NCI-H2107 (cell line): ENCODE measurements around the gene COG2.
"Not testable (repeated sequence)": the region's sequence is repeated elsewhere in the genome, so short reads cannot be mapped to it uniquely, and the experiment has no call there.

Source experiments
- DNase-seq: peaks from one replicate; lab custom pipeline; 2025; lab: John Stamatoyannopoulos, UW

The COG2 gene

DNA sequence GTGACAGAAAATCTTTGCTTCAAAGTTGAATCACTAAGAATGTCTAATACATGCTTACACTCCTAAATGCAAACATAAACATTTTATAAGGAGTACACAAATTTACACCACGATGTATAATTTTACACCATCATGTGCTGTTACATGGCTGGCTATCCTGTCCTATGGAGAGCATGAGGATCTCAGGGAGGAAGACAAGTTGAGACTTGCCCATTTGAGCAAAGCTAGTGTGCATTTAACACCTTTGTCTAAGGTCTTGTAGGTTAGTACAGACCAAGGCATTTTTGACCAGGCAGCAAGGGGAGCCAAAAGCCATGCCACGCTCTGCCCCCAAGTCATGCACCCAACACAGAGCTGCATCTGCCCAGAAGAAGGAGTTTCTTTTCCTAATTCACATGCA is 14.5 kb upstream of the COG2 start:
- DNase-seq: no peak

DNA sequence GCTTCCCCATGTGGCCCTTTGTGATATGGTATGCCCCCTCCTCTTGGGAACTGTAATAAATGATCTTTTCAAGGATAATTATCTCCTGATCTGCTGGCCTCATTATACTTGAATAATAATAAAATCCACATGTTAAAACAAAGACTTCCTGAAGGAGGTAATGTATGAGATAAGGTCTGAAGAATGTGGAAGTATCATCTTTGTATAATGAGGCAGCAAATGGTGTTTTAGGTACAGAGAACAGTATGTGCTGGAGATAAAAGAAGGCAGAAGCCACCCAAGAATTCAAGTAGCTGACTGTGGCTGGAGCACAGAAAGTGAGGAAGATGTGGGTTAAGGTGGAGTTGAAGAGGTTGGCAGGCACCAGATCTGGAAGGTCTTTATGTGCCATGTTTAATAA is 12.8 kb upstream of the COG2 start:
- DNase-seq: no peak

DNA sequence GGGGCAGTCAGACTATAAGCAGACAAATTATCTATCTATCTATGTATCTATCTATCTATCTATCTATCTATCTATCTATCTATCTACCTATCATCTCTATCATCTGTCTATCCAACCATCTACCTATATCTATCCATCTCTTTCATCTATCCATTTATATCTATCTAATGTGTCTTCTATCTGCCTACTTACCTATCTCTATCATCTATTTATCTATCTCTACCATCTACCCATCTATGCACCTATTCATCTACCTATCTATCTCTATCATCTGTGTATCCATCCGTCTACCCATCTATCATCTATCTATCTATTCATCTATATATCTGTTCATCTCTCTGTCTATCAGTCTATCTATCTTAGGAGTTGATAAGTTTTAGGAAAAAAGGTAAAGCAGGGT is 10.8 kb upstream of the COG2 start:
- no peak for DNase-seq

DNA sequence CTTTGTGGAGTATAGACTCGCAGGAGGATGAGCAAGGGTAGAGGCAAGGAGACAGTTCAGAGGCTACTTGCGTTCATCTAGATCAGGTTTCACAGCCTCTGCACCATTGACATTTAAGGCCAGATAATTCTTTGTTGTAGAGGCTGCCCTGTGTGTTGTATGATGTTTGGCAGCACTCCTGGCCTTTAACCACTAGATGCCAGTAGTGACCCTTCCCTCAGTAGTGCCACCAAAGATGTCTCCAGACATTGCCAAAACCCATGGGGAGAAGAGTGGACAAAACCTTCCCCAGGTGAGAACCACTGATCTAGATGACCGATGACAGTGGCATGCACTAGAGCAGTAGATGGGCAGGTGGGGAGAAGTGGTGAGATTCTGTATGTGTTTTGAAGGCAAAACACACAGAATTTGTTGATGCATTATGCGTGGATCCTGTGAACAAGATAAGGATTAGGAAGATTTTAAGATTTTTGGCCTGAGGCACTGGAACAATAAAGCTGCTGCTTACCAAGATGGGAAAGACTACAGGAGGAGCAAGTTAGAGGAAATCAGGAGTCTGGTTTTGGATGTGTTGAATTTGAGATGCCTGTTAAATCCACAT is 9.9 kb upstream of the COG2 start:
- peak; percentile 24 for DNase-seq

DNA sequence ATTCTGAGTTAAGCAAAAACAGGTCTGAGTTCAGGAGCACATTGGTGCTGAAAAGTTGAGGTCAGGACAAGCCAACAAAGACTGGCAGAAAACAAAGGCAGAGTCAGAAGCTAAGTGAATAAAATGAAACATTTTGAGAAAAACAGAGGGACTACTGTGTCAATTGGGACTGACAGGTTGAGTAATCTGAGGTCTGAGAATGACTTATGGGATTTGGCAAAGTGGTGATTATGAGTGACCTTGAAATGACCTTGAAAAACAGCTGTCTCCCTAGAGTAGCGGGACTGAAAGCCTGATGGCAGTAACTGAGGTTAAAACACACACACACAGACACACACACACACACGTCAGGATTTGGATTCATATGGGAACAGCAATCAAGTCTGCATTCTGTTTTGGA is 8.8 kb upstream of the COG2 start:
- DNase-seq: no peak

DNA sequence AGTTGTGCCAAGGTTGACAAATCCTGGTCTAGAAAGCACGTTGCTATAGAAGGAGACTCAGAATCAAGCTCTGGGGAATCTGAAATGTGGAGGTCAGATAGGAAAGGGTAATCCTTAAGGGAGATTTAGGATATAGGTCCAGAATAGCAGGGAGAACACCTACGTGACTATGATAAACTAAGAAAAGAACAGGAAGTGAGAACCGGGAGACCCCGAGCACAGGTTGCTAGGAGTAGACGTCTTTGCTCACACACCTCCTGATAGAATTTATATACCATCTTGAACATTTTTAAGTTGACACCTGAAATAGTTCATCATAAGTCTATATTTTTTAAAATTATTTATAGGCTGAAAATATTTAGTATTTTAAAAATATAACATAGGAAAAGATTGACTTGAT is 7.9 kb upstream of the COG2 start:
- no peak for DNase-seq

DNA sequence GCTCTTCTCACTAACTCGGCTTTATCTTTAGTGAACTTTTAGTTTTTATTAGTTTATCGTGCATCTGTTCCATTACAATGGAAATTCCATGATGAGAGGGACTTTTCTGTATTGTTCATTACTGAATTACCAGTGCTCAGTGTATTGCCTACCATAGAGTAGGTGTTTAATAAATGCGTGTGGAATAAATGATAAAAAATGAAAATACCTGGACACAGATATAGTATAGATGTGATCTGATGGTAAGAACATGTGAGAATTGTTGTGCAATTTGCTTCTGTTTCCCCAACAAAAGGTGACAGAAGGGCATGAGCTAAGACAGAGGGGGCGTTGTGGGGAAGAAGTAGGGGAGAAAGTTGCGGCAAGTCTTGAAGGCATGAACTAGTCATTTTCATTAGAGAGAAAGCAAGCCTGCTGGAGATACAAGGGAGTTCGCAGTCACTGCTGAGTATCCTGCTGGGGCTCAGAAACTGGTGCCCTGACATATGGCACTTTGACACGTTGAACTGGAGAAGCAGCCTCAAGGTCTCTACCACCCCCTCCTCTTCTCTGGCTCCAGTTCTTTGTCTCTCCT is 5.6 kb upstream of the COG2 start:
- no peak for DNase-seq

DNA sequence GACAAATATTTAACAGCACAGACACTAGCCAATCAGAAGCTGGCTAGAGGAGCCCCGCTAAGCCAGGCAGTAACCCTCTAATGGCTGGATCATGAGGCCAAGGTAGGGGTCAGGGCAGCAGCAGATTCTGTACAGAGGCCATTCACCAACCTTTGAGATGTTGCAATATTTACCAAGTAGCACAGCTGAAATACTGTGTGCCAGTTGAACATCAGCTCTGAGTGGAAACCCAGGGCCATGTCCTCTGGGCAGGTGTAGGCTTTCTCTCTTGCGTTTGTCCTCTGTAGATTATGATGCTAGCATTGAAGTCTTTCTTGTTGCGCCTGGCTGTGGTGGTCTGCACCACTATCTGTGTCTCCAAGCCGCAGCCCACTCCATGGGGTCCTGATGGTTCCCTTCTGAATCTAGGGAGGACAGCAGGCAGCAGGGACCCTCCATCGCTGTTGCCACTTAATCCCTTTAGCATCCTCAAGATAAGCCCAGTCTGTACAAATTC is 2.5 kb upstream of the COG2 start:
- no peak for DNase-seq

DNA sequence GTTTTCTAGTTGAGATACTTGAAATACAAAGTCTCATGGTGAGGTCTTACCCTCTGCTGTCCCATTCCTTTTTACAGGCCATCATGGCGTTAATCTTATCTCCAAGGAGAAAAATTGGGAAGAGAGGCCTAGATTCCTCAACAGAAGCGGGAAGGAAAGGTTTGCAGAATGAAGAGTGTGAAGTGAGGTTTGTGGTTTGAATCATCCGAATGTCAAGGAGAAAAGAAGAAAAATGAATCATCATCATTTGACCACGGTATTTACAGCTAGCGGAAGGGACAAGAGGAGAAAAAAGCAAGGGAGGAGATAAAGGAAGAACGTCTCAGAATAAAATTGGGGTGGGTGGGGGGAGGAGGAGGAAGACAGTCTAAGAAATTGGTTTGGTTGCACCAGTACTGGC is 935 bp upstream of the COG2 start:
- DNase-seq: no peak

DNA sequence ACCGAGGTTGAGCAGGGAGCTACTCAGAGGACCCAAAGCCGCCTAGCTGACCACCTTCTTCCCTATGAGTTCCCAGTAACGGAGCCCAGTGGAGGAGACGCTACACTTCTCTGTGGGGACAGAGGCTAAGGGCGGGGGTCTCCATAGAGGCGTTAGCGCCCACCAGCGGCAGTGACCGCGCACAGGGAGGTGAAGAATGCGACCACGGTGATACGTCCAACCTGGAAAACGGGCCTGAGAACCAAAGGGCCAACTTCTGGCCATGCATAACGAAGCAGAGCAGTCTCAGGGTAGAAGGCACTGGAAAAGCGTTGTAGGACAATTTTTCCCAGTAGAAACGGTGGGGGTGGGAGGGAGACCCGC is 400 bp upstream of the COG2 start:
- DNase-seq: no peak

DNA sequence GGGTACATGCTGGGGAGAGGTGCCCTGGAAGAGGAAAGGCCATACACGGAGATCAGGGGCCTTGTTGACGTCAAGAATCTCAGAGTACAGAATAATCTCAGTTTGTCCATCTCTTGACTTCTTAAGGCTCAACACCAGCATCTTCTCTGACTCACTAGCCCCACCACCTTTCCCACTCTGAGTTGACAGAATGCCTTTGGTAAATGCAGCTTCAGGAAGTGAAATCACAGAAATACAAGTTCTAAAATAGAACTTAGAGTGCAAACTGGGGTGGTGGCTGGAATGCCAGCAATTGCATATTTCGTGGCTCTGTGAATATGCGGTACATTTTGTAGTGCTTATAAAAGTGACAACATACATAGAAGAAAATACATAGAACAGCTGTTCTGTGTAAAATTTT is 1.6 kb downstream of the COG2 start:
- DNase-seq: no peak

DNA sequence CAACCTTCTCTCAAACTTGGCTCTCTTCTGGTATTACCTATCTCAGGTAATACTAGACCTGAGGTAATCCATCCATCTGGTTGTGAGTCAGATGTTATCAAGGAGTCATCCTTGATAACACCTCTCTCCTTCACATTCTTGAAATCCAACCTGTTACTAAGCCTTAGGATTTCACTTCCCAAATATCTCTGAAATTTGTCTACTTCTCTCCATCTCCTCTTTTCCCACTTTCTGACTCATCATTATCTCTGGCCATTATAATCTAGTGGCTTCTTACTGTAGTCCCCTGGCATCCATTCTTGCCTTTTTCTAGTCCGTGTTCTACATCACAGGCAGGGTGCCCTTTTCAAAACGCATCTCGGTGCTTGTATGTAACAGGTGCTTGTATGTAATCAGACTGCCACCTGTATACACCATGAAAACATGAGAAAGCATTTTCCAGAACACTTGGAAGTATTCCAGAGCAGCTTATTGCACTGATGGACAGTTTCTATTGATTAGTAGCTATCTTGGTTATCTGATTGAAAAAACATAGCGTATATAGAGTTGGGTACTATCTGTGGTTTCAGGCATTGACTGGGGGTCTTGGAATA is 4.5 kb downstream of the COG2 start:
- DNase-seq: no peak

DNA sequence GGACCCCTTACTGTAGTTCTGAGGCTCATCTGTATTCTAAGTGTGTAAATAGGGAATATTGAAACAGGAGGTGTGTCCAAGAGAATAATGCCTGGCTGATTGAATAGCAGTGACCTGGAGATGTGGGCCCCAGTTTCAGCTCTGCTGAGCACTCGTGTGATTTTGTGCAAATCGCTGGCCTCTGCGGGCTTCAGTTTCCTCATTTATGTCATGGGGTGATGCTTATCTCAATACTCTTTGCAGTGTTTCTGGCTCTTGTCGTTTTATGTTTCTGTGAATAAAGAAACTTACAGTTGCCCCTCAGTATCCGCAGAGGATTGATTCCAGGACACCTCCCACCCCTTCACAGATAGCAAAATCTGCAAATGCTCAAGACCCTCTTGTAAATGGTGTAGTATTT is 5.0 kb downstream of the COG2 start:
- DNase-seq: no peak

DNA sequence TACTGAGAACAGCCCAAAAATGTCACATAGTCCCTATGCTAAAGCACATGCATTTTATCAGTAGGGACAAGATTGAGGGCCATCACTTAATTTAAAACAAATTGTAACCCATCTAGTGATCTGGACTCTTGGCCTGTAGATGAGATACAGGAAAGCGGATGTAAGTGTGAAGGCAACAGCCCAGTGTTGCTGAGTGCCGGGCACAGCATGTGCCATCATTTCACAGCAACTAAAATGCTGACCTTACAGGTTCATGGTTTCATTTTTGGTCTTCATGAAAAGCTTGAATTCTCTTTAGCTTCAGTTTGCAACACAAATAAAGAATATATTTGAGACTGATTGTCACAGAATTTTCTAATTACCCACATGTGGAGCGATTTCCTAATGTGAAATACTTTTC is 5.8 kb downstream of the COG2 start:
- no peak for DNase-seq

DNA sequence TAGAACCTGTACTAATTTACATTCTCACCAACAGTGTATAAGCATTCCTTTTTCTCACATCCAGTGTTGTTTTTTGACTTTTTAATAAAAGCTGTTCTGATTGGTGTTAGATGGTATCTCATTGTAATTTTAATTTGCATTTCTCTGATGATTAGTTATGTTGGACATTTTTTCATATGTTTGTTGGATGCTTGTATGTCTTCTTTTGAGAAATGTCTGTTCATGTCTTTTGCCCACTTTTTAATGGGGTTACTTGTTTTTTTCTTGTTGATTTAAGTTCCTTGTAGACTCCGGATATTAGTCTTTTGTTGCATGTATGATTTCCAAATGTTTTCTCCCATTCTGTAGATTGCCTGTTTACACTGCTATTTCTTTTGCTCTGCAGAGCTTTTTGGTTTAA is 8.0 kb downstream of the COG2 start:
- DNase-seq: no peak

DNA sequence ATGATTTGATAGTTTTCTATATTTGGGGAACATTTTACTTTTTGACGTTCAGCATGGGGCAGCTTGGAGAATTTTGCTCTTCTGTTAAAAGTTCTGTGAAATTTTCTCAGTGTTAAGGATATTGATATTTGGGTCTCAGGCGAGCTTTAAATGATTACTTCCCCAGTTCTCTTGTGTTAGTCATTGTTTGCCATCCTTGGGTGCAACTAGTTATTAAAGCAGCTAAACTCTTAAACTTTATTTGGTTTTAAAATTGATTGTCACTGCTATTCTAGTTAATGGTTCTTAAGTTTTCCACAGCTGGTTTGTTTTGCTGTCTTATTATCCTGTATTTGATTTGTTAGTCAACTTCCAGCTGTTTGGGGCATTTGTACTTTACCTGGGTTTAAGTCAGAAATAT is 9.0 kb downstream of the COG2 start:
- no peak for DNase-seq

DNA sequence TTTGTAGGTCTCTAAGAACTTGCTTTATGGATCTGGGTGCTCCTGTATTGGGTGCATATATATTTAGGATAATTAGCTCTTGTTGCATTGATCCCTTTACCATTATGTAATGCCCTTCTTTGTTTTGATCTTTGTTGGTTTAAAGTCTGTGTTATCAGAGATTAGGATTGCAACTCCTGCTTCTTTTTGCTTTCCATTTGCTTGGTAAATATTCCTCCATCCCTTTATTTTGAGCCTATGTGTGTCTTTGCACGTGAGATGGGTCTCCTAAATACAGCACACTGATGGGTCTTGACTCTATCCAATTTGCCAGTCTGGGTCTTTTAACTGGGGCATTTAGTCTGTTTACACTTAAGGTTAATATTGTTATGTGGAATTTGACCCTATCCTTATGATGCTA is 14.4 kb downstream of the COG2 start:
- DNase-seq: not testable (repeated sequence)

DNA sequence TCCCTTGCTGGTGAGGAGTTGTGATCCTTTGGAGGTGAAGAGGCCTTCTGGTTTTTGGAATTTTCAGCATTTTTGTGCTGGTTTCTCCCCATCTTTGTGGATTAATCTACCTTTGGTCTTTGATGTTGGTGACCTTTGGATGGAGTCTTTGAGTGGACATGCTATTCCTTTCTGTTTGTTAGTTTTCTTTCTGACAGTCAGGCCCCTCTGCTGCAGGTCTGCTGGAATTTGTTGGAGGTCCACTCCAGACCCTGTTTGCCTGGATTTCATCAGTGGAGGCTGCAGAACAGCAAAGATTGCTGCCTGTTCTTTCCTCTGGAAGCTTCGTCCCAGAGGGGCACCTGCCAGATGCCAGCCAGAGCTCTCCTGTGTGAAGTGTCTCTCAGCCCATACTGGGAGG is 15.8 kb downstream of the COG2 start:
- not testable (repeated sequence) for DNase-seq

DNA sequence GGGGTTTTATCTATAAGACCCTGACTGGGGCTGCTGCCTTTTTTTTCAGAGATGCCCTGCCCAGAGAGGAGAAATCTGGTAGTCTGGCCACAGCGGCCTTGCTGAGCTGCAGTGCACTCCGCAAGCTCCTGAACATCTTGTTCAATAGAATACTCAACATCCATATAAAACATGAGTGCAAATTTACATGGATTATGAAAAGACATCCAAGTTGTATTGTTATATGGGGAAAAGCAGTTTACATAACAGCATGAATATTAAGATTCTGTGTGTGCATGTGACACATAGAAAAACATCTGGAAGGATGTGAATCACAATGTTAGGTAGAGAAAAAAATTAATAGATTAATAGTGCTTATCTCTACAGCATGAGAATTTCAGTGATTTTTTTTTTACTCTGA is 16.4 kb downstream of the COG2 start:
- DNase-seq: no peak

DNA sequence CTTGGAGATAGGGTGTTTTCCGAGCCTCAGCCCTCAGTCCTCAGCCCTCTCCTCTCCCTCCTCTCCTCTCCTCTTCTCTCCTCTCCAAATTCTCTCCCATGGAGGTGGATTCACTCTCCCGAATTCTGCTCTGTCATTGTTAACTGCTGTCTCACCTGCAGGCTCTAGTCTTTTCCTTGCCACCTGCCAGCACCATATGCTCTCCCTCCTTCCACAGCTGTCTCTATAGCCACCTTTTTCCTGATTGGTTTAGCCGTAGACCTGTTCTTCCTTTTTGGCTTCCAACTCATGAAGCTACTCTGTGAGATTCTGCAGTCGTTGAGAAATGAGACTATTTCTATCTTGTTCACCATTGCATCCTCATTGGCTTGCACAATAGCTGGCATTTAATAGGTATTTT is 19.7 kb downstream of the COG2 start:
- no peak for DNase-seq

DNA sequence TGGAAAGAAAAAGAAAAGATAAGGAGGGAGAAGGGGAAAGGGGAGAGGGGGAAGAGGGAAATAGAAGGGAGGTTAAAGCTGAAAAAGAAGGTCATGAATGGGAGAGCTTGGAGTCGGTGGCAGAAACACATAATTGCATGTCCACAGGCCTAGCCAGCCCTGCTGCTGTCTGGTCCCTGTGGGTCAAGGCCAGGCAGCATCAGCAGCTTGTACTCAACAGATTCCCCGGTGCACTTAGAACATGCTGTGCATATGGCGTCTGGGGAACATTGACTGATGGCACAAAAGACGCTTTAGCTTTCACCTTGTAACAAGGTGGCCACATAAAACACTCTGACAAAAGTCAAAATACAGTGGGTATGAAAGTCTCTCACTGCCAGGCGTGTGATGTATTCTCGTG is 25.9 kb downstream of the COG2 start:
- no peak for DNase-seq

DNA sequence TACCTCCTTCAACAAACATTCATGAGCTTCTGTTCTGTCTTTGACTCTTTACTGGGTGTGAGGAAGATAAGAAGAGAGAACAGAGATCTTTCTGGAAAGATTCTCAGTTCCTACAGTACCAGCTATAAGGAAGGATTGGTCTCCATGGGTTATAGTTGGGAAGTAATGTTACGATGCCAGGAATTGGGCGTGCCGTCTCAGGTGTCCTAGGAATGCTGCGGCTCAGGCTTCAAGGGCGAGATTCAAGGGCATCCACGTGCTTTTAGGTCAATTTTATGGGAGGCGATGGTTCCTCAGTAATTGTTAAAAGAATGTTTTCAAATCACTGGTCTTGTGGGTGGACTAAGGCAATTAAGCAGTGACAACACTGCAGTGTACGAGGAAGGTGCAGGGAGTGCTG is 27.3 kb downstream of the COG2 start:
- no peak for DNase-seq

DNA sequence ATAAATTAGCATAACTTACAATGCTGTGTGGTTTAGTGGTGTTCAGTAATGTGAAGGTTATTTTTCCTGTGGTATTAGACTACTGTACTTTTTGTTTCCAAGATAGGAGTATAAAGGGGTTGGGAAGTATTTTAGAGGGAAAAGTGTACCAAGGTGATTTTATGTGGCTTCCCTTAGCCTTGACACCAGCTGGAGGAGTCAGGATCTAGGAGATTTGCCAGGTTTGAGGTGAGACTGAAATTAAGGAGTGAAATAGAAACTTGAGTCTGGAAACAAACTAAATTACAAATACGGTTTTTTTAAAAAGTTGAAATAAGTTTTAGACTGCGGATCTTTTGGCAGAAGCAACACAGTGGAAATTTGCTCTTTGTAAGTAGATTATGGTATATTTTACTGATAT is 32.3 kb downstream of the COG2 start:
- DNase-seq: no peak

DNA sequence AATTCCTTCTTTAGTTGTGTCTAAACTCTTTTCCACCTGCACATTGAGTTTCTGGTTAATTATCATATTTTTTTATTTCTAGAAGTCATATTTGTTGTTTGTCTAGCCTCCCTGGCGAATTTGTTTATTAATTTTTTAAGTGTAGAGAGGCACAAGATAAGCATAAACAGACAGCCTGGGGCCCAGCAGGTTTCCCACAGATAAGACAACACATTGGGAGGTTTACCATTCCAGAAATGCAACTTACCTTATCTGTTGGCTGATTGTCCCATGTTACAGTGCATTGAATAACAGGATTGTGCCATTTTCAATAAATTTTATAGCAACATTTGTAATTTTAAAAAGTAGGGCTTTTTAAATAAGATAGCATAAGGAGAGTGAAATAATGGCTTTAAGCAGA is 34.9 kb downstream of the COG2 start:
- DNase-seq: no peak
